ENCODE results near the gene MAST2.

DNA sequence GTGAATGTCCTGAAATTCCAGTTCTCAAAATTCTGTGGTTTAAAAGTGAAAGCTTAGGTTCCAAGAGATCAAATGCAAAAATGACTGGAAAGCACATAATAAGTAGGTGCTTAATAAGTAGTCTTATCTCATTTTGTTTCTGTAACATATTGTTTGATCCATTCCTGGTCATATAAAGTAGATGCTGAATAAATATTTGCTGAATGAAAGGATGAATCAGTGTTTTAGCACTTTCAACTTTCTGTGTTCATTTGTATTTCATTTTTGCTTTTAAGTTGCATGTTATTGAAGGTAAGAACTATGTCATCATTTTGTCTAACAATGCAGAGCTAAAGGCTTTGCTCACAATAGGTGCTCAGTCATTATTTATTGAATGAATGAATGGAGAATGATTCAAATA, 6.3 kb downstream of the MAST2 start:
- TF ChIP-seq CTCF (IDR thresholded peaks at IDR 0.05) (no peak), POLR2A (IDR thresholded peaks at IDR 0.05) (no peak)

Measured in heart left ventricle (tissue), 13 donors.